Prostate gland (tissue), 2 donors: ENCODE results near the gene TLR8. TPM values are rescaled to one million over a fixed set of nuclear protein-coding genes. Genes with fewer than 3 reads are reported as not detected.

ENCODE experiments used
- DNase-seq: peaks from one replicate; pipeline ENCODE4 v3.0.0-alpha.2; 2019; ENCODE audit warnings: low spot score
- H3K27ac ChIP-seq, 2 donors: fragments of 200-600 bp; sonication (generic); 2 replicates each; pipeline ENCODE4 v1.5.1; 2017 to 2019
- H3K27me3 ChIP-seq: fragments of 200-600 bp; sonication (generic); replicated peaks from 2 replicates; pipeline ENCODE4 v1.5.1; 2019; ENCODE audit not compliant: insufficient read depth
- H3K36me3 ChIP-seq, 2 donors: fragments of 200-600 bp; sonication (generic); 1 replicate in 1 of 2; 2 replicates in 1 of 2; pipeline versions ENCODE4 v1.5.1 to v1.8.1; 2017 to 2019
- H3K4me1 ChIP-seq: fragments of 200-600 bp; sonication (generic); replicated peaks from 2 replicates; pipeline ENCODE4 v1.5.1; 2019
- H3K4me3 ChIP-seq, 2 donors: fragments of 200-600 bp; sonication (generic); 2 replicates each; pipeline ENCODE4 v1.5.1; 2017 to 2019
- H3K9me3 ChIP-seq: fragments of 200-600 bp; sonication (generic); 2 replicates; pipeline ENCODE4 v1.5.1; 2017
- CTCF ChIP-seq, 4 experiments: fragments of 200-600 bp in 2 of 4; fragments of 450-650 bp in 2 of 4; sonication (generic) in 2 of 4; IDR thresholded peaks; 1 replicate in 3 of 4; 2 replicates in 1 of 4; pipeline ENCODE4 v1.5.1; 2016 to 2019; ENCODE audit warnings: antibody characterized with exemption in 4 of 4, mild to moderate bottlenecking in 2 of 4, moderate library complexity in 2 of 4
- POLR2A ChIP-seq: fragments of 450-650 bp; IDR thresholded peaks from one replicate; pipeline ENCODE4 v1.6.1; 2016; ENCODE audit warnings: antibody characterized with exemption, mild to moderate bottlenecking
- POLR2AphosphoS5 ChIP-seq: sonication (generic); formaldehyde crosslinking; IDR thresholded peaks from one replicate; pipeline ENCODE4 v1.6.1; 2017; ENCODE audit warnings: antibody characterized with exemption
- WGBS: methylation state at CpG from one replicate; pipeline ENCODE4 v1.1.5; 2018; 5-methylcytosine and 5-hydroxymethylcytosine counted together
- intact Hi-C: fragments of 100-400 bp; cut with DNase I; formaldehyde crosslinking; loops from one replicate; pipeline ENCODE4 v1.14.2; 2022
- total RNA-seq, 2 donors: library from RNA; depleted of rRNA; stranded (reverse); fragments of >200 nt; gene quantifications; one replicate each; pipeline ENCODE4 v1.1.0, GENCODE V29; 2016

Gene TLR8
- total RNA-seq, 2 donors from 2014 or later, result 0.18 to 0.57 TPM

DNA sequence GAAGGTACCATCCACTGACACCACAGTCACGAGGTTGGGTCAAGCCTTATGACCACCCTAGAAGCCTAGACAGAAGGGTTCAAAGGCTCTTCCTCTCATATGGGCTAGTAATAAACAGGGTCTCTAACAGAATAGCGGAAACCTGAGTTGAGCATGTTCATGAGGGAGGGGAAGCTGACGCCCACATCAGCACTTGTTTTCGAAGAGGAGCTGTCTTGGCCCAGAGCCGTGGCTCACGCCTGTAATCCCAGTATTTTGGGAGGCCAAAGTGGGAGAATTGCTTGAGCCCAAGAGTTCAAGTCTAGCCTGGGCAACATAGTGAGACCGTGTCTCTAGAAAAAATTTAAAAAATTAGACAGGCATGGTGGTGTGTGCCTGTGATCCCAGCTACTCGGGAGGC lies 47.0 kb downstream of the TLR8 start:
- intact Hi-C loops, result loop anchor here (10.0 kb wide), 1 partner anchor 691 kb away; no protein-coding TSS in a partner anchor
- TF ChIP-seq POLR2AphosphoS5 (no peak), CTCF (IDR thresholded peaks at IDR 0.05) (no peak), POLR2A (no peak)
- Histone ChIP-seq H3K4me1 (no peaks in the 10 kb centered on the region), H3K27ac (no peak overlapping the region), H3K9me3 (no peaks in the 10 kb centered on the region), H3K4me3 (no peak overlapping the region), H3K27me3 (no peaks in the 10 kb centered on the region), H3K36me3 (no peaks in the 10 kb centered on the region)
- no peak for DNase-seq
- 97% methylated on average over 7 of the region's 8 CpGs for WGBS

DNA sequence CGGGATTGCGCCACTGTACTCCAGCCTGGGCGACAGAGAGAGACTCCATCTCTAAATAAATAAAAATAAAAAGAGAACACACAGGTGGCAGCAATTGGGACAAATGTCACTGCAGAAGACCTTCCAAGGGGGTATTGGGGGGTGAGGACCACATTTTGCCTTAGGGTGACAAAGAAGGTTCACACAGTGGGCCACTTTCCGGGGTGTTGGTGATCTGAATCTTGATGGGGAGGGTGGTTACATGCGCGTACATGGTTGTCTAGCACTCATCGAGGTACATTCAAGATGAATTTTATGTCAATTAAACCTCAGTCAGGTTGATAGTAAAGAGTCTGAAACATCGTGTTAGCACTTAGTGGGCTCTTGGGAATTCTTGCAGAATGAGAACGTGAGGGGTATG lies 48.0 kb downstream of the TLR8 start:
- intact Hi-C loops, result loop anchor here (10.0 kb wide), 1 partner anchor 690 kb away; no protein-coding TSS in a partner anchor
- 81% methylated on average over 9 of the region's 9 CpGs for WGBS
- H3K27ac ChIP-seq, result no peak overlapping the region

GRCh38 chrX:12954981-12955380 lies 48.6 kb downstream of the TLR8 start:
- Histone ChIP-seq H3K9me3 (no peaks in the 10 kb centered on the region), H3K27me3 (no peaks in the 10 kb centered on the region), H3K36me3 (no peaks in the 10 kb centered on the region), H3K27ac (no peak overlapping the region), H3K4me3 (no peak overlapping the region), H3K4me1 (no peaks in the 10 kb centered on the region)
- 86% methylated on average over 2 of the region's 4 CpGs for WGBS
- no peak for DNase-seq
- TF ChIP-seq CTCF (IDR thresholded peaks at IDR 0.05) (no peak), POLR2AphosphoS5 (no peak), POLR2A (no peak)
- intact Hi-C loops, result loop anchor here (10.0 kb wide), 1 partner anchor 690 kb away; no protein-coding TSS in a partner anchor

More for the DNA sequence above, 48.0 kb downstream of the TLR8 start:
- TF ChIP-seq POLR2A (no peak), POLR2AphosphoS5 (no peak), CTCF (IDR thresholded peaks at IDR 0.05) (no peak)
- H3K36me3 ChIP-seq, result no peaks in the 10 kb centered on the region
- H3K4me3 ChIP-seq, result no peak overlapping the region
- H3K27me3 ChIP-seq, result no peaks in the 10 kb centered on the region
- no peaks in the 10 kb centered on the region for H3K9me3 ChIP-seq
- no peaks in the 10 kb centered on the region for H3K4me1 ChIP-seq
- no peak for DNase-seq

- no peak overlapping the region for H3K4me3 ChIP-seq
- 48% methylated on average over 15 of the region's 20 CpGs for WGBS
- H3K27ac ChIP-seq, result peak overlapping the region in 1 of 2 donors; percentile 35
- no peaks in the 10 kb centered on the region for H3K36me3 ChIP-seq
- DNase-seq, result no peak
- no peaks in the 10 kb centered on the region for H3K4me1 ChIP-seq
- TF ChIP-seq CTCF (IDR thresholded peaks at IDR 0.05) (no peak), POLR2A (no peak), POLR2AphosphoS5 (peak; percentile 4)
- H3K27me3 ChIP-seq, result no peaks in the 10 kb centered on the region
- intact Hi-C loops, result loop anchor here (10.0 kb wide), 1 partner anchor 689 kb away; no protein-coding TSS in a partner anchor
- no peaks in the 10 kb centered on the region for H3K9me3 ChIP-seq
These were observed 49.7 kb downstream of the TLR8 start for GRCh38 chrX:12955882-12956703.
